HG02678 (cell line): Measurements from ENCODE around the gene ARRDC2.

Experiments used
- ATAC-seq: cut with Tn5 transposase; IDR thresholded peaks from one replicate; pipeline ENCODE4 v1.9.1; 2021; ENCODE audit warnings: mild to moderate bottlenecking, moderate library complexity; ENCODE audit not compliant: unreplicated experiment

The ARRDC2 gene

GRCh38 chr19:18057557-18057956, 49.6 kb downstream of the ARRDC2 start:
- ATAC-seq: no peak

GRCh38 chr19:18058208-18059009, 50.4 kb downstream of the ARRDC2 start:
- ATAC-seq: peak; percentile 53

GRCh38 chr19:18059297-18059696, 51.3 kb downstream of the ARRDC2 start:
- no peak for ATAC-seq

GRCh38 chr19:18059902-18060301, 51.9 kb downstream of the ARRDC2 start:
- ATAC-seq: no peak

- no peak for ATAC-seq
These were observed 52.5 kb downstream of the ARRDC2 start for GRCh38 chr19:18060472-18060871.

- no peak for ATAC-seq
These were observed 54.1 kb downstream of the ARRDC2 start for GRCh38 chr19:18062028-18062427.

- no peak for ATAC-seq
These were observed 55.5 kb downstream of the ARRDC2 start for GRCh38 chr19:18063463-18063862.
